Middle frontal gyrus (tissue), 1 donor: ENCODE data around the gene BECN2.

Source experiments
- DNase-seq: peaks from one replicate; pipeline ENCODE4 v3.0.0-alpha.2; 2015; ENCODE audit warnings: low spot score; ENCODE audit errors: extremely low spot score

The BECN2 gene

GRCh38 chr1:241957692-241958494 lies at the start of gene BECN2:
Gene BECN2, plus strand, starts transcription at chr1:241957767. Its CDS starts 0 bp downstream, at chr1:241957767.
- DNase-seq = no peak

GRCh38 chr1:241916196-241916595 lies 41.4 kb upstream of the BECN2 start:
- no peak for DNase-seq

GRCh38 chr1:241917487-241917886 lies 40.1 kb upstream of the BECN2 start:
- no peak for DNase-seq

GRCh38 chr1:241918879-241919278 lies 38.7 kb upstream of the BECN2 start:
- no peak for DNase-seq

- no peak for DNase-seq
Measured at GRCh38 chr1:241924080-241924808, 33.3 kb upstream of the BECN2 start.

- no peak for DNase-seq
Measured at GRCh38 chr1:241926141-241926540, 31.4 kb upstream of the BECN2 start.

GRCh38 chr1:241927321-241927720 lies 30.2 kb upstream of the BECN2 start:
- no peak for DNase-seq

GRCh38 chr1:241932845-241933244 lies 24.7 kb upstream of the BECN2 start:
- DNase-seq = no peak

GRCh38 chr1:241934201-241934848 lies 23.2 kb upstream of the BECN2 start:
- no peak for DNase-seq

- no peak for DNase-seq
Measured at GRCh38 chr1:241934866-241935265, 22.7 kb upstream of the BECN2 start.

GRCh38 chr1:241939798-241940197 lies 17.8 kb upstream of the BECN2 start:
- no peak for DNase-seq

- no peak for DNase-seq
Measured at GRCh38 chr1:241942738-241943137, 14.8 kb upstream of the BECN2 start.

GRCh38 chr1:241944300-241944699 lies 13.3 kb upstream of the BECN2 start:
- no peak for DNase-seq

- DNase-seq = no peak
Measured at GRCh38 chr1:241947354-241947753, 10.2 kb upstream of the BECN2 start.

GRCh38 chr1:241950390-241950789 lies 7.2 kb upstream of the BECN2 start:
- no peak for DNase-seq

GRCh38 chr1:241962153-241962552 lies 4.6 kb downstream of the BECN2 start:
- no peak for DNase-seq

GRCh38 chr1:241963722-241964121 lies 6.2 kb downstream of the BECN2 start:
- no peak for DNase-seq

- no peak for DNase-seq
Measured at GRCh38 chr1:241964550-241965282, 7.1 kb downstream of the BECN2 start.

GRCh38 chr1:241968611-241969010 lies 11.0 kb downstream of the BECN2 start:
- no peak for DNase-seq

GRCh38 chr1:241972703-241973369 lies 15.3 kb downstream of the BECN2 start:
- DNase-seq = no peak

GRCh38 chr1:241976229-241976628 lies 18.7 kb downstream of the BECN2 start:
- no peak for DNase-seq
